ENCODE data around the gene CHN2.

DNA sequence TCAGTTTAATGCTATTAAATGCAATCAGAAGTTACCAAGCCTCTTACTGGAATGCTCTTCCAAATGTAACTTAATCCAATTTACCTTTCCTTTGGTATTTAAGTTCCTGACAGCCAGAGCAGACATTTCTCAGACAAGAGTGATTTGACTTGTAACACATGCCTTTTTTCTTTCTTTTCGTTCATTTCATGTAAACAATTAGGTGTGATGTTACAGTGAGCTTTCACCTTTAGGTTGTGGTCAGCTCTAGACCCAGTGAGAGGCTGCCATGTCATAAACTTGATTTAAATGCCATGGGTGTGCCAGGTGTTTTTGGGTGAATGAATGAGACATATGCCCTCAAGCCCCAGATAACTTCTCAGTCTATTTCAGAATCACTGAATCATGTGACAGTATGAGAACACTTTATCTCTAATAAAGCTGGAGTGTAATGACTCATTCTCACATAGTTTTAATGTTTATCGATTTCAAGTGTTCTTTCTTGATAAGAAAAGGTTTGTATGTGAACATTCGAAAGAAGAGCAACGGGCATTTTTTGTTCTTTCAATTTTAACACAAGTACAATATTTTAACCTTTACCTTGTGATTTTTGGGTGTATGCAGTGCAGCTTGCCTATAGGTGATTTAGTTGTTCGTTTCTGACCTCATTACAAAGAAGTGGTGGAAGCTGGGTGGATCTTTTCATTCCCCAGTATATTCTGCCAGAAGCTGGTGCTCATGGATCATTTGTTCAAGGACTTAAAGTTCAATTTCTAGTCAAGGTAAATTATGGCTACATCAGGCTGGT, 61.5 kb downstream of the CHN2 start:
- TF ChIP-seq ELF4 (CRISPR knock-in tag; IDR thresholded peaks at IDR 0.05; ENCODE audit: low read depth), result no peak
- TF ChIP-seq, protein P1, sequence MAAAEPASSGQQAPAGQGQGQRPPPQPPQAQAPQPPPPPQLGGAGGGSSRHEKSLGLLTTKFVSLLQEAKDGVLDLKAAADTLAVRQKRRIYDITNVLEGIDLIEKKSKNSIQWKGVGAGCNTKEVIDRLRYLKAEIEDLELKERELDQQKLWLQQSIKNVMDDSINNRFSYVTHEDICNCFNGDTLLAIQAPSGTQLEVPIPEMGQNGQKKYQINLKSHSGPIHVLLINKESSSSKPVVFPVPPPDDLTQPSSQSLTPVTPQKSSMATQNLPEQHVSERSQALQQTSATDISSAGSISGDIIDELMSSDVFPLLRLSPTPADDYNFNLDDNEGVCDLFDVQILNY (CRISPR knock-in tag; IDR thresholded peaks at IDR 0.05), result no peak
- TF ChIP-seq KAT7 (CRISPR knock-in tag; IDR thresholded peaks at IDR 0.05; ENCODE audit: borderline replicate concordance), result no peak
- TF ChIP-seq, protein P2, sequence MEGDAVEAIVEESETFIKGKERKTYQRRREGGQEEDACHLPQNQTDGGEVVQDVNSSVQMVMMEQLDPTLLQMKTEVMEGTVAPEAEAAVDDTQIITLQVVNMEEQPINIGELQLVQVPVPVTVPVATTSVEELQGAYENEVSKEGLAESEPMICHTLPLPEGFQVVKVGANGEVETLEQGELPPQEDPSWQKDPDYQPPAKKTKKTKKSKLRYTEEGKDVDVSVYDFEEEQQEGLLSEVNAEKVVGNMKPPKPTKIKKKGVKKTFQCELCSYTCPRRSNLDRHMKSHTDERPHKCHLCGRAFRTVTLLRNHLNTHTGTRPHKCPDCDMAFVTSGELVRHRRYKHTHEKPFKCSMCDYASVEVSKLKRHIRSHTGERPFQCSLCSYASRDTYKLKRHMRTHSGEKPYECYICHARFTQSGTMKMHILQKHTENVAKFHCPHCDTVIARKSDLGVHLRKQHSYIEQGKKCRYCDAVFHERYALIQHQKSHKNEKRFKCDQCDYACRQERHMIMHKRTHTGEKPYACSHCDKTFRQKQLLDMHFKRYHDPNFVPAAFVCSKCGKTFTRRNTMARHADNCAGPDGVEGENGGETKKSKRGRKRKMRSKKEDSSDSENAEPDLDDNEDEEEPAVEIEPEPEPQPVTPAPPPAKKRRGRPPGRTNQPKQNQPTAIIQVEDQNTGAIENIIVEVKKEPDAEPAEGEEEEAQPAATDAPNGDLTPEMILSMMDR (IDR thresholded peaks at IDR 0.05), result no peak
- no peak for TF ChIP-seq SP1 (CRISPR knock-in tag; conservative IDR thresholded peaks at IDR 0.05)

All from WTC11 (cell line).